SK-N-MC (cell line): Measurements from ENCODE around the gene TMCC3.

Source experiments
- EZH2 ChIP-seq: fragments of 200-600 bp; sonication (generic); IDR thresholded peaks from one replicate; pipeline ENCODE4 v1.6.1; 2017; ENCODE audit warnings: antibody characterized with exemption
- FOXP2 ChIP-seq: optimal IDR thresholded peaks from 2 replicates; pipeline ENCODE3; 2011; ENCODE audit warnings: mild to moderate bottlenecking, moderate library complexity; ENCODE audit not compliant: insufficient read depth; ENCODE audit errors: extremely low read length, control extremely low read depth
- POLR2AphosphoS5 ChIP-seq: IDR thresholded peaks from 2 replicates; pipeline ENCODE4 v1.6.1; 2012; ENCODE audit warnings: mild to moderate bottlenecking, low read depth, low read length, borderline replicate concordance

- TF ChIP-seq POLR2AphosphoS5 (no peak), EZH2 (no peak), FOXP2 (no peak)
Observed at GRCh38 chr12:94679554-94680195, 29.3 kb upstream of the TMCC3 start.
